Ureter (tissue), 1 donor: ENCODE measurements around the gene PCID2. TPM values are rescaled to one million over a fixed set of nuclear protein-coding genes. Genes with fewer than 3 reads are reported as not detected.

Experiments
- DNase-seq: peaks from one replicate; pipeline ENCODE4 v3.0.0-alpha.2; 2020; ENCODE audit warnings: low spot score
- total RNA-seq: library from RNA; stranded (reverse); gene quantifications from one replicate; pipeline ENCODE4 v1.2.4, GENCODE V29; 2023
- donor health status: DM: yes; HTN: yes; CAD: no.

The PCID2 gene
- total RNA-seq, 1 donor from 2014 or later, result 48.7 TPM

GRCh38 chr13:113150550-113151365 is 57.7 kb downstream of the PCID2 start:
- DNase-seq, result no peak

- DNase-seq, result no peak
Observed at GRCh38 chr13:113149711-113150549, 58.5 kb downstream of the PCID2 start.

- DNase-seq, result no peak
Observed at GRCh38 chr13:113148940-113149503, 59.4 kb downstream of the PCID2 start.

GRCh38 chr13:113148407-113148806 is 60.1 kb downstream of the PCID2 start:
- DNase-seq, result no peak

- no peak for DNase-seq
Observed at GRCh38 chr13:113147206-113147605, 61.3 kb downstream of the PCID2 start.

GRCh38 chr13:113146750-113147149 is 61.7 kb downstream of the PCID2 start:
- DNase-seq, result no peak

GRCh38 chr13:113145911-113146598 is 62.4 kb downstream of the PCID2 start:
- no peak for DNase-seq

- no peak for DNase-seq
Observed at GRCh38 chr13:113145496-113145895, 63.0 kb downstream of the PCID2 start.

- no peak for DNase-seq
Observed at GRCh38 chr13:113144255-113144629, 64.2 kb downstream of the PCID2 start.

- no peak for DNase-seq
Observed at GRCh38 chr13:113143466-113144254, 64.8 kb downstream of the PCID2 start.

GRCh38 chr13:113142876-113143275 is 65.6 kb downstream of the PCID2 start:
- no peak for DNase-seq

- DNase-seq, result no peak
Observed at GRCh38 chr13:113141601-113141970, 66.9 kb downstream of the PCID2 start.

GRCh38 chr13:113140677-113141600 is 67.5 kb downstream of the PCID2 start:
- peak; percentile 43 for DNase-seq

- no peak for DNase-seq
Observed at GRCh38 chr13:113139577-113139976, 68.9 kb downstream of the PCID2 start.

GRCh38 chr13:113138792-113139551 is 69.5 kb downstream of the PCID2 start:
- no peak for DNase-seq

GRCh38 chr13:113137691-113138298 is 70.7 kb downstream of the PCID2 start:
- no peak for DNase-seq

GRCh38 chr13:113135281-113135760 is 73.1 kb downstream of the PCID2 start:
- DNase-seq, result no peak

GRCh38 chr13:113129921-113130750 is 78.3 kb downstream of the PCID2 start:
- DNase-seq, result no peak
